ENCODE results near the gene HAUS7. TPM values are rescaled to one million over a fixed set of nuclear protein-coding genes. Genes with fewer than 3 reads are reported as not detected.

The HAUS7 gene
- total RNA-seq, 2 donors from 2014 or later = 27.7 to 40.0 TPM

DNA sequence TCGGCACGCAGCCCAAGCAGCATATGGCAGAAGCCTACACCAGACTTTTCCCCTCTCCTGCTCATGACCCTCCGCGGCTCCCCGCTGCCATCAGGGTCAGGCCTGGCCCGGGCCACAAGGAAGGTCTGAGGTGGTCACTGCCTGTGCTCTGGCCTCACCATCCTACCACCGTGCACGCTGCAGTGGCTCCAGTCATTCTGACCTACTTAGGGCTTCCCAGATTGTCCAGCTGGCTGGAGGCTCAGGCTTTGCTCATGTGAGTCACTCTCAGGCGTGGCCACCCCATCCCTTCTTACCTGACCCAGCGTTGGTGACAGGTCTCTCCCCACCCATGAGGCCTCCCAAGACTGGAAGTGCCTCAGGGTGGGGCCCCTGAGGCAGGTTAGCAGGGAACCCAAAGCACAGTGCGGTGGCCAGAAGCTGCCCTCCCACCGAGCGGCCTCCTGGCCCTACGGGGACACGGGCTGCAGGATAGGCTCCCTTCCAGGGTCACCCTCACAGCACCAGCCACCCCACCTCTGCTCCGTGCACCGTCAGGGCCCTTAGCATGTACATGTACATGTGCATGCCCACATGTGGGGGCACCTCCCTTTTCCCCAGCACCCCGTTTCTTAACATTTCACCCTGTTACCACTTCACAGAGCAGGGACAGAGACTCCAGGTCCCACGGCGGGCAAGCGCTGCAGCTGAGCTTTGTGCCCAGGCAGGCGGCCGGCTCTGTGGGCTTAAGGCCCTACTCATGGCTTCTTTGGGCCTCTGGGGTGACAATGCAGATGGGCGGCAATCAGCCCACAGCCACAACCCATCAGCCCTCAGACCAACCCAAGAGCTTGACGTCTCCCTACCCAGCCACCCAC is 26.7 kb downstream of the HAUS7 start:
- no peak for DNase-seq
- Mint-ChIP-seq H3K27me3 (ENCODE audit: low read depth) (peaks cover 6% of the 10 kb centered on the region), H3K4me3 (no peak overlapping the region), H3K36me3 (ENCODE audit: insufficient read depth in 2 of 2) (no peaks in the 10 kb centered on the region), H3K4me1 (ENCODE audit: low read depth) (no peaks in the 10 kb centered on the region), H3K27ac (no peak overlapping the region), H3K9me3 (no peaks in the 10 kb centered on the region)
- no peak for ATAC-seq (replicated peaks in 1 of 2)

DNA sequence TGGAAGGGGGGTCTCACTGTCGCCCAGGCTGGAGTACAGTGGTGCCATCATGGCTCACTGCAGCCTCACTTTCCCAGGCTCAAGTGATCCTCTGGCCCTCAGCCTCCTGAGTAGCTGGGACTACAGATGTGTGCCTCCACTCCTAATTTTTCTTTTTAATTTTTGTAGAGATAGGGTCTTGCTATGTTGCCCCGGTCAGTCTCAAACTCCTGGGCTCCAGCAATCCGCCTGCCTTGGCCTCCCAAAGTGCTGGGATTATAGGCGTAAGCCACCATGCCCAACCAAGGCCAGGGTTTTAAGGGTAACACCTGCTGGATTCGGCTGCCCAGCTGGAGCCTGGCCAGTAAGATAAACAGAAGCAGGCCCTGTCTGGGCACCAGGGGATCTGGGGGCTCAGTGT is 27.9 kb downstream of the HAUS7 start:
- no peak for ATAC-seq (replicated peaks in 1 of 2)
- H3K4me1 Mint-ChIP-seq (ENCODE audit: low read depth) = no peaks in the 10 kb centered on the region
- H3K4me3 Mint-ChIP-seq = no peak overlapping the region
- H3K27ac Mint-ChIP-seq = no peak overlapping the region
- H3K9me3 Mint-ChIP-seq = no peaks in the 10 kb centered on the region
- no peak for DNase-seq
- peaks cover 16% of the 10 kb centered on the region for H3K27me3 Mint-ChIP-seq (ENCODE audit: low read depth)
- H3K36me3 Mint-ChIP-seq (ENCODE audit: insufficient read depth in 2 of 2) = no peaks in the 10 kb centered on the region

DNA sequence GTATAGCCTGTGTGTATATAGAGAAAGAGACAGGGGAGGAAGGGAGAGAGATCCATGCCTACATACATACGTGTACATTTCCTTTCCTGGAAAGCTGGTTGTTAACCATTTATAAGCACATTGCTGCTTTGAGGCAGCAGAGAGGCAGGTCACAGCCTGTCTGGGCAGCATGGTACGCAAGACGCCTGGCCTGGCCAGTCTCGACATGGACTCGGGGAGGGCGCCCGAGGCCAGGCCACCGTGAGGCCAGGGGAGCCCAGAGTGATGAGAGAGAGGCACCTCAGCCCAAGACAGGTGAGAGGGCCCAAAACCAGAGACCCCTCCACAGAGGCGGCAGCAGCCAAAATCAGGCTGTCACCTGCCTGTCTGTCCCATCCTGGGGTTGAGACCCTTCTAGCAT is 28.4 kb downstream of the HAUS7 start:
- no peak overlapping the region for H3K4me3 Mint-ChIP-seq
- H3K27ac Mint-ChIP-seq = no peak overlapping the region
- ATAC-seq (replicated peaks in 1 of 2) = no peak
- H3K9me3 Mint-ChIP-seq = no peaks in the 10 kb centered on the region
- no peak for DNase-seq
- H3K27me3 Mint-ChIP-seq (ENCODE audit: low read depth) = peaks cover 20% of the 10 kb centered on the region
- H3K4me1 Mint-ChIP-seq (ENCODE audit: low read depth) = no peaks in the 10 kb centered on the region
- H3K36me3 Mint-ChIP-seq (ENCODE audit: insufficient read depth in 2 of 2) = no peaks in the 10 kb centered on the region

DNA sequence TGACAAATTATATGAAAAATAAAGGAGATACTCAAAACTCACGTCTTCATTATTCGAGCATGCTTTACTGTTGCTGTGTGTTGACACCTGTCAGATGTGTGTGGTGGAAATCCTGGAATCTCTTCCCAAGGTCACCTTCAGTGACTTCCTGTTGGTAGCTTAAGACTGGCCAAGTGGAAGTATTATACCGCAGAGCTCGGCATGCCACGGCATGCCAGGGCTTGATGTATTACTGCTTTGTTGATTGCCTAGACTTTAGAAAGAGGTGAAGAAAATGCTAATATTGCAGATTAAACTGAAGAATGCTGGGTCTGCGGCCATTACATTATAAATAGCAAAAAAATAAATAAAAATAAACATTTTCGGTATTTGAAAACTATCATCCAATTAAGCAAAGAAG is 29.1 kb downstream of the HAUS7 start:
- DNase-seq (no peak), ATAC-seq (replicated peaks in 1 of 2) (no peak)
- Mint-ChIP-seq H3K36me3 (ENCODE audit: insufficient read depth in 2 of 2) (no peaks in the 10 kb centered on the region), H3K9me3 (no peaks in the 10 kb centered on the region), H3K4me1 (ENCODE audit: low read depth) (no peaks in the 10 kb centered on the region), H3K27ac (no peak overlapping the region), H3K27me3 (ENCODE audit: low read depth) (peaks cover 26% of the 10 kb centered on the region), H3K4me3 (no peak overlapping the region)

DNA sequence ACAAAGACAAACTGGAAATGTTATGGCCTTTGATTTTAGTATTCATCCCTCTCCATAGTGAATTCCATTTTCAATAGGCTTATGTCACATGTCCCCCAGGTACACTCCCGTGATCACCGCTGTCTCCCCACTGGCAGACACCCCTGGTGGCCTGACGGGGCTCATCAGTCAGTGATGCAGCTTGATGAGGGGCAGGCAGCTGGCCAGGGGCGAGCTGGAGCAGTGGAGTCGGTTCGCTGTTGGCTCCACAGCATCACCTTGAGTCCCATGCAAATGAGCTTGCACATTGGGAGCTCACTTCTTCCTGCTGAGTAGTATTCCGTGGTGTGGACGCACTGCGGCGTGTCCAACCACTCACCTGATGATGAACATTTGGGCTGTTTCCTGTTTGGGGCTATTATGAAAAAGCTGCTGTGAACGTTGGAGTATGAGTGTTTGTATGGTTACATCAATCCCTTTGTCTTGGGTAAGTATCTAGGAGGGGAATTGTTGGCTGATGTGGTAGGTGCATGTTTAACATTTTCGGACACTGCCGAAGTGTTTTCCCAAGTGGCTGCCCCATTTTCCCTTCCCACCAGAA is 29.7 kb downstream of the HAUS7 start:
- Mint-ChIP-seq H3K27ac (no peak overlapping the region), H3K4me1 (ENCODE audit: low read depth) (no peaks in the 10 kb centered on the region), H3K9me3 (no peaks in the 10 kb centered on the region), H3K36me3 (ENCODE audit: insufficient read depth in 2 of 2) (no peaks in the 10 kb centered on the region), H3K27me3 (ENCODE audit: low read depth) (peaks cover 26% of the 10 kb centered on the region), H3K4me3 (no peak overlapping the region)
- DNase-seq (no peak), ATAC-seq (replicated peaks in 1 of 2) (no peak)

DNA sequence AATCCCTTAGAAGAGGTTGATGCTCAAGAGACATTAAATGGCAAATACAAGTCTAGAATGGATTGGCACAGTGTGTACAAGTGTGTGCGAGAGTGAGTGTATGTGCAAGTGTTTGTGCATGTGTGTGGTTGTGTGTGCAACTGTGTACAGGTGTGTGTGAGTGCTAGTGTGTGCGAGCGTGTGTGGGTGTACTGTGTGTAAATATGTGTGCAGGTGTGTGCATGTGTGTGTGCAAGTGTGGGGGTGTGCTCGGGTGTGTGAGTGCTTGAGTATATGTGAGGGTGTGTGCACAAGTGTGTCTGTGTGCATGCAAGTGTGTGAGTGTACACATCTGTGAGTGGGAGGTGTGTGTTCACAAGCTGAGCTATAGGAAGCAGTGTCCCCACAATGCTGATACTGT is 30.4 kb downstream of the HAUS7 start:
- Mint-ChIP-seq H3K4me3 (no peak overlapping the region), H3K4me1 (ENCODE audit: low read depth) (no peaks in the 10 kb centered on the region), H3K27ac (no peak overlapping the region), H3K36me3 (ENCODE audit: insufficient read depth in 2 of 2) (no peaks in the 10 kb centered on the region), H3K9me3 (no peaks in the 10 kb centered on the region), H3K27me3 (ENCODE audit: low read depth) (peaks cover 26% of the 10 kb centered on the region)
- no peak for DNase-seq
- ATAC-seq (replicated peaks in 1 of 2) = peak in 1 of 2 donors; percentile 11

DNA sequence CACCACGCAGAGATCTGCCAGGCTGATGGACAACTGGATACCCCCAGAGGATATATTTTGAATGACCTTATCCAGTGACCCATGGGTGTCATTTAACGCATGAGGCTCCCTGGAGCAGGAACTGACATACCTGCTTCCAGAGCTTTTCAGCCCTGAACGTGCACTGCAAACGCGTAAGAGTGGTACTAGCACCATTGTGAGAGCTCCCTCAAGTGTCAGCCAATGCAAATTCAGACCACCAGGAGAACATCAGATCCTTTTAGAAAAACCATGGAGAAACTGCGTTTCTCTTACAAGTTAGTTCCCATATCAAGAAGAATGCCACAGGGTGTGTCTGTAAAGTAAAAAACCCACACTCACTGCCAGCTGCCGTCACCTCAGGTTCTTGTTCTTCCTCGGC is 31.8 kb downstream of the HAUS7 start:
- ATAC-seq (replicated peaks in 1 of 2) (no peak), DNase-seq (no peak)

DNA sequence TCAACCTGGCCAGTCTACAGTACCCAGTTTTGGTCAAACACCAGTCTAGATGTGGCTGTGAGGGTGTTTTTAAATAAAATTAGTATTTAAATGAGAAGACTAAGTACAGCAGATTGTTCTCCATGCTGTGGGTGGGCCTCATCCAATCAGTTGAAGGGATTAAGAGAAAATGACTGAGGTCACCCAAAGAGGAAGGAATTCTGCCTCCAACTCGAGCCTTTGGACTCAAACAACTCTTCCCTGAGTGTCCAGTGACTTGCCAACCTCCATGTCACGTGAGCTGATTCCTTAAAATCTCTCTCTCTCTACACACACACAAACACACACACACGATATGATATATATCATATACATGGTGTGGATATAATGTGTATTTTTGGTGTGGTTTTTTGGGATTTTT is 34.5 kb downstream of the HAUS7 start:
- no peak for ATAC-seq (replicated peaks in 1 of 2)
- no peak overlapping the region for H3K4me3 Mint-ChIP-seq
- H3K27me3 Mint-ChIP-seq (ENCODE audit: low read depth) = peaks cover 33% of the 10 kb centered on the region
- H3K36me3 Mint-ChIP-seq (ENCODE audit: insufficient read depth in 2 of 2) = no peaks in the 10 kb centered on the region
- no peak for DNase-seq
- H3K27ac Mint-ChIP-seq = no peak overlapping the region
- no peaks in the 10 kb centered on the region for H3K4me1 Mint-ChIP-seq (ENCODE audit: low read depth)
- no peaks in the 10 kb centered on the region for H3K9me3 Mint-ChIP-seq

More for the DNA sequence above, 31.8 kb downstream of the HAUS7 start:
- H3K27me3 Mint-ChIP-seq (ENCODE audit: low read depth) = peaks cover 26% of the 10 kb centered on the region
- H3K4me1 Mint-ChIP-seq (ENCODE audit: low read depth) = no peaks in the 10 kb centered on the region
- no peaks in the 10 kb centered on the region for H3K9me3 Mint-ChIP-seq
- no peak overlapping the region for H3K27ac Mint-ChIP-seq
- H3K36me3 Mint-ChIP-seq (ENCODE audit: insufficient read depth in 2 of 2) = no peaks in the 10 kb centered on the region
- no peak overlapping the region for H3K4me3 Mint-ChIP-seq

DNA sequence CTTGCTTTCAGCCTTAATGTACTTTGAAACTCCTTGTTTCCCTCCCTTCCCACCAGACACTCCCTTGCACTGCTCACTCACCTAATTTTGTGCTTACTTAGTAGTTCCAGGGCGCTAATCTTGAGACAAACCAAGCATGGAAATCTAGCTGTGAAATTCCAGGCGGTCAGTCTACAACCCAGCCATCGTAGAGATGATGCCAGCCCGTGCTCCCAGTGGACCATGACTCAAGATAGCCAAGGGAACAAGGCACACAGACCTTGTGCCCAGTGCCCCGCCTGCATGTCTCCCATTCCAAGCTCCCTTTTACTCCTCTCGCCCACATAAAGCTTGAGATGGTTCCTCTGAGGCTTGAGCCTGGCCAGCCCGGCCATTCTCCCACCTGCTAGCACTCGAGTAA is 35.6 kb downstream of the HAUS7 start:
- ATAC-seq (replicated peaks in 1 of 2) (no peak), DNase-seq (no peak)
- peaks cover 39% of the 10 kb centered on the region for H3K27me3 Mint-ChIP-seq (ENCODE audit: low read depth)
- no peaks in the 10 kb centered on the region for H3K36me3 Mint-ChIP-seq (ENCODE audit: insufficient read depth in 2 of 2)
- H3K4me1 Mint-ChIP-seq (ENCODE audit: low read depth) = no peaks in the 10 kb centered on the region
- no peak overlapping the region for H3K27ac Mint-ChIP-seq
- H3K4me3 Mint-ChIP-seq = no peak overlapping the region
- no peaks in the 10 kb centered on the region for H3K9me3 Mint-ChIP-seq

DNA sequence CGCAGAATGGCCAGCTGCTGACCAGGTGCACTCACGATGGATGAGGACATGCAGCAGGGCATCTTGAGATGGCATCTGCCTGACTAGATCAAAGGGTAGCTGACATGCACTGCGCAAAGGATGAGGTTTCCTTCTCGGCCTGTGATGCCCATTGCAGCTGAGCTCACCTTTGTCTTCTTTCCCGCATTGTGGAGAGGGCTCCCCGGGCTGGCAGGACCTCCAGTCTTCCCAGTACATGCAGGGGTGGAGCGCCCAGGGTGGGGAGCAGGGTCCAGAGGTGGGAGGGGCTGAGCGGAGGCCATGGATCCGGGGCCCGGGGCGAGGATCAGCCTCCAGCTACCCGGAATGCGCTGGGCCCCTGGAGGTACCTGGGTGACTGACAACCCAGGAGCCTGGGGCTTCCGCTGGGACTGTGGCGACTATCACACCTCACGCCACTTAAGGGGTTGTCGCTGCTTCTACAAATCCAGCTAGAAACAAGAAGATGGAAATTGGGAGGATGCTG is 36.5 kb downstream of the HAUS7 start:
- no peaks in the 10 kb centered on the region for H3K36me3 Mint-ChIP-seq (ENCODE audit: insufficient read depth in 2 of 2)
- no peak overlapping the region for H3K27ac Mint-ChIP-seq
- DNase-seq (no peak), ATAC-seq (replicated peaks in 1 of 2) (no peak)
- peaks cover 41% of the 10 kb centered on the region for H3K27me3 Mint-ChIP-seq (ENCODE audit: low read depth)
- H3K4me1 Mint-ChIP-seq (ENCODE audit: low read depth) = no peaks in the 10 kb centered on the region
- no peak overlapping the region for H3K4me3 Mint-ChIP-seq
- H3K9me3 Mint-ChIP-seq = no peaks in the 10 kb centered on the region

DNA sequence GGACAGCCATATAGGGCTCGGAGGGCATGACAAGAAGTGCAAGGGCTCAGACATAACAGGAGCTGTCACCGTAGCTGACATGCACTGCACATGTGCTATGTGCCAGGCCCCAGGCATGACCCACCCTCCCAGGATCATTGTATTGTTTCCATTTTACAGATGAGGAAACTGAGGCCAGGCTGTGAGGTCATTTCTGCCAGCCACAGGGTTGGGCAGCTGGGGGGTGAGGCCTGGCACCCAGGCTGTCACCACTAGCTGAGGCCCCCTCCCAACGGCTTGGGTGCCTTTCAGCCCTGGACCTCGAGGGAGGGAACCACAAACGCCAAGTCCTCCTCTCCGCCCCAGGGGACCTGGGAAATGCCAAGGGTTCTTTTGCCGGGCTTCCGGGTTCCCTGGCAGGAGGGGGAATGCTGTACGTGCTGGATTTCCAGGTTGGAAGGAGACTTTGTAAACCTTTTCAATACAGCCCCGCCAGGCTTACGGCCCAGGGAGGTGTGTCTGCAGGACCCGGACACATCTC is 37.2 kb downstream of the HAUS7 start:
- no peaks in the 10 kb centered on the region for H3K36me3 Mint-ChIP-seq (ENCODE audit: insufficient read depth in 2 of 2)
- no peak overlapping the region for H3K4me3 Mint-ChIP-seq
- H3K9me3 Mint-ChIP-seq = no peaks in the 10 kb centered on the region
- DNase-seq (no peak), ATAC-seq (replicated peaks in 1 of 2) (no peak)
- H3K27me3 Mint-ChIP-seq (ENCODE audit: low read depth) = peaks cover 38% of the 10 kb centered on the region
- no peak overlapping the region for H3K27ac Mint-ChIP-seq
- no peaks in the 10 kb centered on the region for H3K4me1 Mint-ChIP-seq (ENCODE audit: low read depth)

DNA sequence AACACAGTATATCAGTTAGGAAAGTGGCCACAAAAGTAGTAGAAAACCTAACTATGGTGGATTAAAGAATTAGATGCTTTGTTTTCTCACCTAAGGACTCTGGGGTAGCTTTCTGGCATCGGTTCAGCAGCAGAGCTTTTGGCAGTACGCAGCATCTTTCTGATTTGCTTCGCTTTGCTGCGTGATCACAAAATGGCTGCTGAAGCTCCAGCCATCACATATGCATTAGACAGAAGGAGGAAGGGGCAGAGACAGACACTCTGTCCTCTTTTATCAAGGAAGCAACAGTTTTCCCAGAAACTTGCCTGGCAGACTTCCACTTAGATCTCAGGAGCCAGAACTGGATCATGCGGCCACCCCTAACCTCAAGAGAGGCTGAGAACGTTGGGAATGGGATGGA is 39.6 kb downstream of the HAUS7 start:
- Mint-ChIP-seq H3K4me3 (no peak overlapping the region), H3K27me3 (ENCODE audit: low read depth) (peaks cover 36% of the 10 kb centered on the region), H3K36me3 (ENCODE audit: insufficient read depth in 2 of 2) (no peaks in the 10 kb centered on the region), H3K4me1 (ENCODE audit: low read depth) (no peaks in the 10 kb centered on the region), H3K27ac (no peak overlapping the region), H3K9me3 (peaks cover 0 to 7% of the 10 kb centered on the region in 2 donors)
- ATAC-seq (replicated peaks in 1 of 2) = no peak
- no peak for DNase-seq

DNA sequence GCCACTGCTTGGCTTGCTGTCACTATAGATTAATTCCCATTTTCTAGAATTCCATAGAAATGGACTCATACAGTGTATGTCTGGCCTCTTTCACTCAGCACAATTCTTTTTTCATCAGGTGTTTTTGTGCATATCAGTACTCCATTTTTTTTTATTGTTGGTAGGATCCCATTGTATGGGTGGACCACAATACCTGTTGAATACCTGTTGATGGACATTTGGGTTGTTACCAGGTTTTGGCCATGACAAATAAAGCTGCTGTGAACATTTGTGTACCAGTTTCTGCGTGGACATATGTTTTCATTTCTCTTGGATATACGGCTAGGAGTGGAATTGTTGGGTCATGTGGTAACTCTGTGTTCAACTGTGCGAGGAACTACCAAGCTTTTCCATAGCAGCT is 44.2 kb downstream of the HAUS7 start:
- ATAC-seq (replicated peaks in 1 of 2) = no peak
- H3K4me3 Mint-ChIP-seq = no peak overlapping the region
- H3K4me1 Mint-ChIP-seq (ENCODE audit: low read depth) = no peaks in the 10 kb centered on the region
- no peak overlapping the region for H3K27ac Mint-ChIP-seq
- DNase-seq = no peak
- H3K9me3 Mint-ChIP-seq = peaks cover 0 to 9% of the 10 kb centered on the region in 2 donors
- no peaks in the 10 kb centered on the region for H3K36me3 Mint-ChIP-seq (ENCODE audit: insufficient read depth in 2 of 2)
- H3K27me3 Mint-ChIP-seq (ENCODE audit: low read depth) = peaks cover 39% of the 10 kb centered on the region

All from activated T-cell treated with anti-CD3 and anti-CD28 coated beads, Interleukin-2, amount 50 U/mL, for 72 hours (primary cell).